Measurements from ENCODE around the gene SLC1A5.

The SLC1A5 gene

GRCh38 chr19:46744005-46744691 lies 44.2 kb downstream of the SLC1A5 start:
- H3K4me3 Mint-ChIP-seq, result peak overlapping the region; percentile 98
- peaks cover 2% of the 10 kb centered on the region for H3K27me3 Mint-ChIP-seq (ENCODE audit: low read depth, poor library complexity)
- TF ChIP-seq CTCF (IDR thresholded peaks at IDR 0.05), result no peak
- no peak for DNase-seq
- peaks cover 53% of the 10 kb centered on the region for H3K4me1 Mint-ChIP-seq
- peaks cover 30% of the 10 kb centered on the region for H3K36me3 Mint-ChIP-seq (ENCODE audit: low read depth)
- H3K9me3 Mint-ChIP-seq, result no peaks in the 10 kb centered on the region
- H3K27ac Mint-ChIP-seq, result no peak overlapping the region

- Mint-ChIP-seq H3K27ac (peak overlapping the region; percentile 16), H3K4me3 (peak overlapping the region; percentile 48), H3K27me3 (ENCODE audit: low read depth, poor library complexity) (no peaks in the 10 kb centered on the region), H3K4me1 (peaks cover 53% of the 10 kb centered on the region), H3K9me3 (no peaks in the 10 kb centered on the region), H3K36me3 (ENCODE audit: low read depth) (peaks cover 26% of the 10 kb centered on the region)
- DNase-seq, result no peak
- TF ChIP-seq CTCF (IDR thresholded peaks at IDR 0.05), result no peak
Observed at GRCh38 chr19:46742926-46743480, 45.4 kb downstream of the SLC1A5 start.

- Mint-ChIP-seq H3K36me3 (ENCODE audit: low read depth) (peaks cover 39% of the 10 kb centered on the region), H3K4me1 (peaks cover 53% of the 10 kb centered on the region), H3K4me3 (no peak overlapping the region), H3K9me3 (no peaks in the 10 kb centered on the region), H3K27ac (no peak overlapping the region), H3K27me3 (ENCODE audit: low read depth, poor library complexity) (no peaks in the 10 kb centered on the region)
- DNase-seq, result no peak
- TF ChIP-seq CTCF (IDR thresholded peaks at IDR 0.05), result no peak
Observed at GRCh38 chr19:46741447-46741846, 46.9 kb downstream of the SLC1A5 start.

- TF ChIP-seq CTCF (IDR thresholded peaks at IDR 0.05), result no peak
- DNase-seq, result no peak
- H3K4me1 Mint-ChIP-seq, result peaks cover 40% of the 10 kb centered on the region
- H3K36me3 Mint-ChIP-seq (ENCODE audit: low read depth), result peaks cover 42% of the 10 kb centered on the region
- peak overlapping the region; percentile 20 for H3K27ac Mint-ChIP-seq
- H3K9me3 Mint-ChIP-seq, result no peaks in the 10 kb centered on the region
- H3K4me3 Mint-ChIP-seq, result no peak overlapping the region
- no peaks in the 10 kb centered on the region for H3K27me3 Mint-ChIP-seq (ENCODE audit: low read depth, poor library complexity)
Observed at GRCh38 chr19:46739290-46739771, 49.1 kb downstream of the SLC1A5 start.

- TF ChIP-seq CTCF (IDR thresholded peaks at IDR 0.05), result no peak
- H3K9me3 Mint-ChIP-seq, result no peaks in the 10 kb centered on the region
- H3K27ac Mint-ChIP-seq, result peak overlapping the region; percentile 64
- DNase-seq, result no peak
- peaks cover 34% of the 10 kb centered on the region for H3K4me1 Mint-ChIP-seq
- no peak overlapping the region for H3K4me3 Mint-ChIP-seq
- peaks cover 53% of the 10 kb centered on the region for H3K36me3 Mint-ChIP-seq (ENCODE audit: low read depth)
- no peaks in the 10 kb centered on the region for H3K27me3 Mint-ChIP-seq (ENCODE audit: low read depth, poor library complexity)
Observed at GRCh38 chr19:46737761-46738171, 50.6 kb downstream of the SLC1A5 start.

- H3K4me3 Mint-ChIP-seq, result no peak overlapping the region
- H3K36me3 Mint-ChIP-seq (ENCODE audit: low read depth), result peaks cover 53% of the 10 kb centered on the region
- H3K27me3 Mint-ChIP-seq (ENCODE audit: low read depth, poor library complexity), result no peaks in the 10 kb centered on the region
- H3K9me3 Mint-ChIP-seq, result no peaks in the 10 kb centered on the region
- no peak for DNase-seq
- peak overlapping the region; percentile 45 for H3K27ac Mint-ChIP-seq
- no peak for TF ChIP-seq CTCF (IDR thresholded peaks at IDR 0.05)
- H3K4me1 Mint-ChIP-seq, result peaks cover 30% of the 10 kb centered on the region
Observed at GRCh38 chr19:46737298-46737654, 51.1 kb downstream of the SLC1A5 start.
